ENCODE data around the gene MYL5.
"Not testable (repeated sequence)": the region's sequence is repeated elsewhere in the genome, so short reads cannot be mapped to it uniquely, and the experiment has no call there.

MYL5 gene

GRCh38 chr4:674172-675035, at the start of gene MYL5, which contains the start of gene ATP5ME:
Gene MYL5 (plus strand): TSS chr4:674542. CDS start chr4:678027, 3,485 bp downstream.
Gene ATP5ME (minus strand): TSS chr4:674276. CDS start chr4:674247, 29 bp downstream.
- DNase-seq, result peak; percentile 68

- no peak for DNase-seq
Measured at GRCh38 chr4:624705-625590, 49.4 kb upstream of the MYL5 start, which contains the start of gene PDE6B. Gene PDE6B (plus strand): TSS chr4:625573. CDS start chr4:625627, 54 bp downstream.

- DNase-seq, result no peak
Measured at GRCh38 chr4:625631-626161, 48.6 kb upstream of the MYL5 start.

GRCh38 chr4:626201-627091, 47.9 kb upstream of the MYL5 start:
- no peak for DNase-seq

GRCh38 chr4:627347-628125, 46.8 kb upstream of the MYL5 start:
- no peak for DNase-seq

GRCh38 chr4:628311-628741, 46.0 kb upstream of the MYL5 start:
- no peak for DNase-seq

GRCh38 chr4:628821-629635, 45.3 kb upstream of the MYL5 start:
- no peak for DNase-seq

- no peak for DNase-seq
Measured at GRCh38 chr4:629636-629914, 44.8 kb upstream of the MYL5 start.

- no peak for DNase-seq
Measured at GRCh38 chr4:629915-630641, 44.3 kb upstream of the MYL5 start.

- DNase-seq, result no peak
Measured at GRCh38 chr4:630656-631055, 43.7 kb upstream of the MYL5 start.

GRCh38 chr4:632196-632790, 42.0 kb upstream of the MYL5 start:
- no peak for DNase-seq

GRCh38 chr4:632926-633325, 41.4 kb upstream of the MYL5 start:
- no peak for DNase-seq

GRCh38 chr4:633406-633805, 40.9 kb upstream of the MYL5 start:
- DNase-seq, result no peak

GRCh38 chr4:633976-634598, 40.3 kb upstream of the MYL5 start:
- DNase-seq, result no peak

- no peak for DNase-seq
Measured at GRCh38 chr4:634599-634985, 39.8 kb upstream of the MYL5 start.

- not testable (repeated sequence) for DNase-seq
Measured at GRCh38 chr4:635066-635835, 39.1 kb upstream of the MYL5 start.

GRCh38 chr4:635851-636627, 38.3 kb upstream of the MYL5 start:
- no peak for DNase-seq
